Left ventricle myocardium superior (tissue), 1 donor: ENCODE data around the gene KPNA6. TPM values are rescaled to one million over a fixed set of nuclear protein-coding genes. Genes with fewer than 3 reads are reported as not detected.

ENCODE experiments used
- ATAC-seq: fragments of 200-7000 bp; cut with Tn5 transposase; one replicate; pipeline ENCODE4 v1.9.1; 2020; ENCODE audit warnings: mild to moderate bottlenecking, moderate library complexity
- DNase-seq: peaks from one replicate; pipeline ENCODE4 v3.0.0-alpha.2; 2020
- intact Hi-C: fragments of 100-400 bp; cut with micrococcal nuclease; formaldehyde crosslinking; loops from one replicate; pipeline ENCODE4 v1.11.0; 2022
- total RNA-seq: library from RNA; stranded (reverse); fragmentation: NEBNext Ultra II Directional; extraction: Animal tissue kit (Norgen Biotek cat#: 25700); gene quantifications from one replicate; pipeline ENCODE4 v1.2.1, GENCODE V29; 2021
- donor health status: DM: no; HTN: yes; CAD: no; lungs with severe emphysema.

KPNA6 gene
- total RNA-seq, 1 donor from 2014 or later = 78.6 TPM

DNA sequence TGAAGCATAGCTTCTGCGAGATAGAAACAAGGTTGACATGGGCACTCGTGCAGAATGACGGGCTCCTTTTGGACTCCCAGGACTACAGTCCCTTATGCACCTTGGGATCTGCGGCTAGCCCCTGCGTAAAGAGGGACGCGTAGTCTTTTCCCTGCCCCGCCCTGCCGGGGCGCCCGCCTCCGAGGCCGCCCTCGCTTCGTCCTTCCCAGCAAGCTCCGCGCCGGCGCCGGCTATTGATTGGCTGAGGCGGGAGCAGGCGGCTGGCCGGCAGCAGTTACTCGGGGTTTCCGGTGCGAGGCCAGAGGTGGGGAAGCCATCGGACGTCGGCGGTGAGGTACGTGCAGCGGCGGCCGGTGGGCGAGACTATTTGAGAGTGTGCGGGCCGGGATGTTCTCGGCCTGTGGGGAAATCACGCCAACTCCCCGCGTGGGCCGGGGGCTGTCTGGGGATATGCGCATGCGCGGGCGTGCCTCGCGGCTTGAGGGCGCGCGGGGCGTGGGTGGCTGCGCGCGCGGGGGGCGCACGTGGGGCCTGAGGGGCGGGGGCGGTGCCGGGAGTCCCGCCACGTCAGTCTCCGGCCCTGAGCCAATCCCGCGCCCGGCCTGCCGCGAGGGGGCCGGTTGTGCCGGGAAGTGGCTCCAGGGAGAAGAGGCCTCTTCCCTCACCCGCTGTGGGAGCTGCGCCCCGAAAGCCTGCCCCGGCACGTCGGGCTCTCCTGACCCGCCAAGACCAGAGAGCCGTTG, 71.8 kb downstream of the KPNA6 start, which contains the start of gene TXLNA:
TXLNA (plus strand) TSS at position 233 of the 743 bp plus-strand sequence. CDS start 671 bp downstream, outside the sequence.
- ATAC-seq (peak; percentile 95), DNase-seq (peak; percentile 98)
- intact Hi-C loops = no loop called here

DNA sequence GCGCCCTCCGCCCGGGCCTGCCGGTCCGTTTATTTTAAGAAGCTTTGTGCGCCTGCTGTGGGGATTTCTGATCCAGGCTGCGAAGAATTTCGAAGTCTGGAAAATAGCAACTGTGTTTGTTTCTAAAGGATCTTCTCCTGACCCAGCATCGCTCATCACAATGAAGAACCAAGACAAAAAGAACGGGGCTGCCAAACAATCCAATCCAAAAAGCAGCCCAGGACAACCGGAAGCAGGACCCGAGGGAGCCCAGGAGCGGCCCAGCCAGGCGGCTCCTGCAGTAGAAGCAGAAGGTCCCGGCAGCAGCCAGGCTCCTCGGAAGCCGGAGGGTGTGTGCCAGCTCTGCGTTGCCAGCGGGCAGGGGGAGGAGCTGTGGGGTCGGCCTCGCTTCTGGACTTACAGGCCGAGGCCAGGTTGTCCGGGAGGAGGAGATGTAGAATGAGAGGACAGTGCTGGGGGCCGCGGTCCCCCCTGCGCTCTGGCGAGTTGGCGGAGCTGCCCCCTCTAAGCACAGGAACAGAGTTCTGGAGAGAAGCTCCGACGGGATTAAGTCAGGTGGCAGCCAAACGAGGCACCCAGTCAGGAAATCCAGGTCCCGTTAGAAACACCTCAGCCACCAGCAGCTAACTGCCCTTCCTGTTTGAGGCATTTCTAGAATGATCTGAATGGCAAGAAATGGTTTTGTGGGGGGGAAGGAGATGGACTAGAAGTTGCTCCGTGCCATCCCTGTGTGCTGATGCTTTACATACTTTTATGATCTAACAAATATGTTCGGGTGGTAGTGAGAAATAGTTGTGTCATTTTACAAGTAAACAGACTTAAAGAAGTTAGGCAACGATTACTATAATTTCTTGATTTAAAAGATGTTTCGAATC, 72.6 kb downstream of the KPNA6 start:
- ATAC-seq (peak; percentile 42), DNase-seq (peak; percentile 61)
- intact Hi-C loops = no loop called here

DNA sequence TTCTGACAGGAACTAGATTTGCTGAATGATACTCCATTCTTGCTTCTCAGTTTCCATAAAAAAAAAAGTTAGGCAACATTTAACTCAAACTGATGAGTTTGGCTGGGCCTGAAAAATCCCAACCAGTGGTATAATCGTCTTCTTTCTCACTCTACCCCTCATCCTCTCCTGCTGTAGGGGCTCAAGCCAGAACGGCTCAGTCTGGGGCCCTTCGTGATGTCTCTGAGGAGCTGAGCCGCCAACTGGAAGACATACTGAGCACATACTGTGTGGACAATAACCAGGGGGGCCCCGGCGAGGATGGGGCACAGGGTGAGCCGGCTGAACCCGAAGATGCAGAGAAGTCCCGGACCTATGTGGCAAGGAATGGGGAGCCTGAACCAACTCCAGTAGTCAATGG, 73.2 kb downstream of the KPNA6 start:
- ATAC-seq (no peak), DNase-seq (no peak)
- intact Hi-C loops = no loop called here

DNA sequence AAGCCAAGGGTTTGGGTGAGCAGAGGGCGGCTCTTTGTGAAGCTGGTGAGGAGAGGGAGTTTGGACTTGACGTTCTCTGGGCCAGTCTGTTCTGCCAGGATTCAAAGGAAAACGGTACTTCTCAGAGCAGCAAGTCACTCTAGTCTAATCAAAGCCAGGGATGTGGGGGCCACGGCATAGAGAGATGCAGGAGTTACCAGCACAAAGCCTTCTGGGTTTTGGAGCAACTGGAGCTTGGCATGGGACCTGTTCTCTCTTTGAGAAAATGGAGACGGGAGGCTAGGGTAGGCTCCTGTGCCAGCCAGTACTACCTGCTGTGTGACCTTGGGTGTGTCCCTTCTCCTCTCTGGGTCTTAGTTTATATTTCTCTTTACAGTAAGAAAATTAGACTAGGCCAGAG, 73.7 kb downstream of the KPNA6 start:
- DNase-seq (no peak), ATAC-seq (no peak)
- intact Hi-C loops = no loop called here

DNA sequence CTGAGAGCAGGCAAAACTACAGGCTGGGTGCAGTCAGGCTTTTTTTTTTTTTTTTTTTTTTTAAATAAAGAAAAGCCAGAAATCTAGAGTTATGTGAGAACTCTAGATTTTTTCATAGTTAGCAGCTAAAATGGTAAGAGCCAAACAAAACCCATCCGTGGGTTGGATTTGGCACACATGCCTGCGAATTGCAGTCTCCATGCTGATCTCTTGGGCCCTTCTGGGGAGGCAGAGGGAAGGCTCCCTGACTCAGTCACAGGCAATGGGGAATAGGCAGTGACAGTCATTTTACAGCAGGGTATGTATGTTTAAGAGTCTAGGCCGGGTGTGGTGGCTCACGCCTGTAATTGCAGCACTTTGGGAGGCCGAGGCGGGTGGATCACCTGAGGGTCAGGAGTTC, 74.2 kb downstream of the KPNA6 start:
- ATAC-seq (no peak), DNase-seq (no peak)
- intact Hi-C loops = no loop called here

DNA sequence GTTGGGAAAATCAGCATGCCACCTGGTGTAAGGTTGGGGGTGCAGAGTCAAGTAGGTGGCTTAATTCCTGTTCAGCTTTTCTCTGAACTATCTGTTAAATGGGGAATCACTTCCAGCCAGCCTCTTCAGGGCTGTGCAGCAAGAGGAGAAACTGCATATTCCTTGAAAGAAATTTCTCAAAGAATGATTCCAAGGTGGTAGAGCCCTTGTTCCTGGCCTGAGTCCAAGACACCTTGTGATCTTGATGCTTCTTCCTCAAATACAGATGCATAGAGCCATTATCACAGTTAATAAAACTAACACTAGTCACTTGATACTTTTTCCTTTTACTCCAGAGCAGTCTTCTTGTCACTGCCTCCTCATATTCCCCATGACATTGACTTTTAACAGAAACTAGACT, 76.8 kb downstream of the KPNA6 start:
- ATAC-seq = no peak
- intact Hi-C loops = no loop called here

DNA sequence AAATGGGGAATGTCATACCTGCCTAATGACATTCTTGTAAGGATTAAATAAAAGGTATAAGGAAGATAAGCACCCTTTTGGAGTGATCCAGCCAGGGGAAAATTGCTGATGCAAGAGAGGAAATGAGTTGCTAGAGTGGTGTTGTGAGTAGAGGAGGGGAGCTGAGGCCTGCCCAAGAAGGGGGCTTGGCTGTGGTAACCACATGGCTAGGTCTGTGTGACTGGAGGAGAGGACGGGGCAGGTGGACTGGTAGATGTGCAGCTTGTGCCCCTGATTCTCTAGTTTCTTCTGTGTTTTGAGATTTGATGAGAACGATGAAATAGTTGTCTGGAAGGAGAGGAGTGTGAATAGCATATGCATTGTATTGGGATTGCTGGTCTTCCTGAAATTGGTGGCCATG, 78.2 kb downstream of the KPNA6 start:
- ATAC-seq (no peak), DNase-seq (no peak)
- intact Hi-C loops = no loop called here

More for the DNA sequence above, 76.8 kb downstream of the KPNA6 start:
- no peak for DNase-seq

DNA sequence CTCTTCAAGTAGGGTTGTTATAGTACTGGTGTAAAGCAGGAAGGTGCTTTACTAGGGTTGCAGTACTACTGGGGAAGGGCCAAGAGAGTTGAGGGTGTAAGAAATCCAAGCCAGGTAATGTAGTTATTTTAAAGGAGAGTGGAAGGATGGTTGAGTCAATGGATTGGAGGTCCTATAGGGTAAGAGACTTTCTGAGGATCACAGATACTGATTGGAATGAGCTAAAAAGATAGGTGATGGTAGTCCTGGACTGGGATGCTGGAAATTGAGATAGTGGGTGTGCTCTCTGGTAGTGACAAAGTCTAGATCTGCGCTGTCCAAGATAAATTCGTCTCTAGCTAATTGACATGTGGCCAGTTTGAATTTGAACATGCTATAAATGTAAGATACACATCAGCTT, 78.6 kb downstream of the KPNA6 start:
- intact Hi-C loops = no loop called here
- ATAC-seq = no peak
- DNase-seq = no peak

DNA sequence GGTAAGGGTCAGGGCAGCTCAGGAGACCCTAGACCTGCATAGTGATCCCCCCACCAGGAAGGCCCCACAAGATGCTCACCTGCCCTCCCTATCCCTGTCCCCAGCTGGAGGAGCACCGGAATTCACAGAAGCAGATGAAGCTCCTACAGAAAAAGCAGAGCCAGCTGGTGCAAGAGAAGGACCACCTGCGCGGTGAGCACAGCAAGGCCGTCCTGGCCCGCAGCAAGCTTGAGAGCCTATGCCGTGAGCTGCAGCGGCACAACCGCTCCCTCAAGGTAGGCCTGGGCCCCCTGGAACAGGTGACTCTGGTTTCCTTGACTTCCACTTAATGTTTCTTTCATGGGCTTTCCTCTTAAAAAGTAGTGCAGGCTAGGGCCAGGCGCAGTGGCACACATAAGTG, 80.0 kb downstream of the KPNA6 start:
- DNase-seq (no peak), ATAC-seq (no peak)
- intact Hi-C loops = no loop called here

DNA sequence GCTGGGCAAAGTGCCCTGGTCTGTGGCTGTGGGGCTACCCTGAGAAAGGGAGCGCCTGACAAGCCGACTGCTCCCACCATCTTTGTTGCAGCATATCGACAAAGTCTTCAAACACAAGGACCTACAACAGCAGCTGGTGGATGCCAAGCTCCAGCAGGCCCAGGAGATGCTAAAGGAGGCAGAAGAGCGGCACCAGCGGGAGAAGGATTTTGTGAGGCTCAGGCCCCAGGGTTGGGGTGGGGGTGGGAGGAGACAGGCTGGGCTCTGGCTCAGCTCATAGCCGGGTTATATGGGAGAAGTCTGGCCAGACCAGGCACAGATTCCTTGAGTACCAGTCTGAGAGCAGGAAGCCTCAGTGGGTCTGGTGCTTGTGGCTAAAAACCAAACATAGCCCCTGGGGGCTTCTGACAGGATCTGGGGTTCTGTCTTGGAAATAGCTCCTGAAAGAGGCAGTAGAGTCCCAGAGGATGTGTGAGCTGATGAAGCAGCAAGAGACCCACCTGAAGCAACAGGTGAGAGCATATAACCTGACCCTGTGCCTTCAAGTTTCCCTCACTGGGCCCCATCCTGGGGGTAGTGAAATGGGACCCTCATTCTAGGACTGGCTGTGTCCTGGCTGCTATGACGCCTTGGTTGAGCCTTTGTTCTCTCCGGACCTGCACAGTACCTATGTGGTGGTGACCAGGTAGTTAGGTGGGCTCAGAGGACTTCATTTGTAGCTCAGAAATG, 84.5 kb downstream of the KPNA6 start:
- DNase-seq = no peak
- intact Hi-C loops = no loop called here
- ATAC-seq = no peak

DNA sequence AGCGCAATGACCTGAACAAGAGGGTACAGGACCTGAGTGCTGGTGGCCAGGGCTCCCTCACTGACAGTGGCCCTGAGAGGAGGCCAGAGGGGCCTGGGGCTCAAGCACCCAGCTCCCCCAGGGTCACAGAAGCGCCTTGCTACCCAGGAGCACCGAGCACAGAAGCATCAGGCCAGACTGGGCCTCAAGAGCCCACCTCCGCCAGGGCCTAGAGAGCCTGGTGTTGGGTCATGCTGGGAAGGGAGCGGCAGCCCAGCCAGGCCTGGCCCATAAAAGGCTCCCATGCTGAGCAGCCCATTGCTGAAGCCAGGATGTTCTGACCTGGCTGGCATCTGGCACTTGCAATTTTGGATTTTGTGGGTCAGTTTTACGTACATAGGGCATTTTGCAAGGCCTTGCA, 87.1 kb downstream of the KPNA6 start:
- ATAC-seq (no peak), DNase-seq (no peak)
- intact Hi-C loops = no loop called here

DNA sequence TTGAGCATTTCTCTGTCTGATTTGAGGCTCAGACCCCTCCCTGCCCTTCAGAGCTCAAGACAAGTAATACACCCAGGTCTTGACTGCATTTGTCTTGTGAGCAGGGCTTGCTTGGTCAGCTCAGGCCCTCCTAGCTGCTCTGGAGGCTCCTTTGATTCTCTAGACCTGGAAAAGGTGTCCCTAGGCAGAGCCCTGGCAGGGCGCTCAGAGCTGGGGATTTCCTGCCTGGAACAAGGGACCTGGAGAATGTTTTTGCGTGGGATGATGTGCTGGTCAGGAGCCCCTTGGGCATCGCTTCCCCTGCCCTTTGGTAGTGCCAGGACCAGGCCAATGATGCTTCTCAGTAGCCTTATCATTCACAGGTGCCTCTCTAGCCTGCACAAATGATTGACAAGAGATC, 87.7 kb downstream of the KPNA6 start:
- intact Hi-C loops = no loop called here
- no peak for DNase-seq
- ATAC-seq = no peak

DNA sequence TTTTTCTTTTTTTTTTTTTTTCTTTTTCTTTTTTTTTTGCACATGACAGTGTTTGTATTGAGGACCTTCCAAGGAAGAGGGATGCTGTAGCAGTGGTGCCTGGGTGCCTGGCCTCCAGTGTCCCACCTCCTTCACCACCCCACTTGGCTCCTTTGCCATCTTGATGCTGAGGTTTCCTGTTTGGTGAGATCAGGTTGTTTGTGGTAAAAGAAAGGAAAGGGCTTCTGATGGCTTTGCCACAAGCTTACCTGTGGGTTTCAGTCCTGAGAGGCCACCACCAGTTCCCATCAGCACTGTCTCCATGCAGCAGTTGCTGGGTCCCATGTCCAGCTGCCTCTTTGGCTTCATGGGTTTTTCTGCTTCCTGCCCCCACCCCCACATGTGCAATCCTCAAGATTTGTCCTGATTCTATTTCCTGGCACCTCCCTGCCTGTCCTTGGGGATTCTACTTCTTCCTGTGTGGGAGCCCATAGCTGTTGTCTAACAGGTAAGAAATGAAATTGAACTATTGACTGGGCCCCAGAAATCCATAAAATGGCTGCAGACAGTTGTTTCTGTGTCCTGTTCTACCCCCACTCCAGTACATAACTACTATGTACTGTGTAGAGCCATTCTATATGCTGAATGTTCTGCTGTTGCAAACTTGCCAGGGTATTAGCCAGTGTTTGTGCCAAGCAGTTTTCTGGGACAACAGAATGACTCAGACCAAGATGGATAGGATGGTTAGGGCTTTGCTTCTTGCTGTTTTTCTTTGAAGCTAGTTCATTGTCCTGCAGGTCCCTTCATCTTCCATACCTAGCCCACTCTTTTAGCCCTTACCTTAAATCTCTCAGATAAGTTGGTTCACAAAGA, 88.3 kb downstream of the KPNA6 start:
- intact Hi-C loops = no loop called here
- no peak for ATAC-seq

DNA sequence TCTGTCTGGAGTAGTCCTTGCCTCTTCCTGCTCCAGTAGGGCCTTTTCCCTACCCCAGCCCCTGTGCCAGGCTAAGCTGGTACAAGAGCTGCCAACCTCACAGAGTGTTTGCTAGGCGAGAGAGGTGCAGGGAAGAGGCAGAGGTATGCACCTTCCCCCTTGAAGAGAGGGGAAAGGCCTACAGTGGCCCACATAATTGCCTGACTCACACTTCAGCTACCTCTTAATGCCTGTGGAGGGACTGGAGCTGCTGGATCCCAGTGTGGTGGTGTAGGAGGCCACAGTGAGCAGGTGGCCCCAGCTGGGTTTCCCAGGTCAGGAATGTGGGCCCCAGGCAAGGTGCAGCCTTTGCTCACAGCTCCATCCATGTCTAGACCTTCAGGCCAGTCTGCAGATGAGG, 89.2 kb downstream of the KPNA6 start:
- no peak for ATAC-seq
- DNase-seq = no peak
- intact Hi-C loops = no loop called here

More for the DNA sequence above, 88.3 kb downstream of the KPNA6 start:
- DNase-seq = no peak

DNA sequence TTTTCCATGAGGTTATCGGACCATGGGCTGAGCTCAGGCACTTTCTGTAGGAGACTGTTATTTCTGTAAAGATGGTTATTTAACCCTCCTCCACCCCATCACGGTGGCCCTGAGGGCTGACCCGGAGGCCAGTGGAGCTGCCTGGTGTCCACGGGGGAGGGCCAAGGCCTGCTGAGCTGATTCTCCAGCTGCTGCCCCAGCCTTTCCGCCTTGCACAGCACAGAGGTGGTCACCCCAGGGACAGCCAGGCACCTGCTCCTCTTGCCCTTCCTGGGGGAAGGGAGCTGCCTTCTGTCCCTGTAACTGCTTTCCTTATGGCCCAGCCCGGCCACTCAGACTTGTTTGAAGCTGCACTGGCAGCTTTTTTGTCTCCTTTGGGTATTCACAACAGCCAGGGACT, 90.0 kb downstream of the KPNA6 start:
- no peak for ATAC-seq
- intact Hi-C loops = no loop called here
- no peak for DNase-seq

DNA sequence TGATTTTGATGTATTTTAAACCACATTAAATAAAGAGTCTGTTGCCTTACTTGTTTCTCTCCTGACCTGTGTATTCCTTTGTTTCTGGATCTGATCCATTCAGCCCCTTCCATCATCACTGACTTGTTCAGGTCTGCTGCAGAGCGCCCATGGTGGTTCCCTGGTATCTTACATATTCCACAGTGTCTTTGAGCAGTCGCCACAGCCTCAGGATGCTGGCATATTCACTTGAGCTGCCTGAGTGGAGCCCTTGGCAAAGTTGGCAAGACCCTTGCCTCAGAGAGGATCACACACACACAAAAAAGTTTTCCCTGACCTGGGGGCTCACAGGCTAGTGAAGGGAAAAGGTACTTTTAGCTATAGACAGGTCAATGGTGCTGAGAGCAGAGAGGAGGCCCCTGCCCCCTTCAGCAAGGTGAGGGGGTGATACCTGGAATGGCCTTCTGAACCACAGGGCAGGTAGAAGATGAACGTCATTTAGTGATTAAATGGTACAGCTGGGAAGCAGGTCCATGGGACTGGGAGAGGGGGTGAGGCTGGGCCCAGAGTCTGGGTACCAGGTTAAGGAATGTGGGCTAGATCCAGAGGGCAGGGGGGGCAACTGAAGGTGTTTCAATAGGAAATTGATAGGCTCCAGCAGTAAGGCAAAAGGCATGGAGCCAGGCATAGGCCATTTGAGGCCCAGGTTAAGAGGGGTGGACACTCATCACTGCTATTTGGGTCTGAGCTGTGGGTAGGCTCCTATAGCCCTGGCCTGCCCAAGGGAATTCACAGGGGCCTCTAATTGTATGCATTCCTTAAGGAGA, 90.6 kb downstream of the KPNA6 start:
- DNase-seq = no peak
- ATAC-seq = no peak
- intact Hi-C loops = no loop called here

DNA sequence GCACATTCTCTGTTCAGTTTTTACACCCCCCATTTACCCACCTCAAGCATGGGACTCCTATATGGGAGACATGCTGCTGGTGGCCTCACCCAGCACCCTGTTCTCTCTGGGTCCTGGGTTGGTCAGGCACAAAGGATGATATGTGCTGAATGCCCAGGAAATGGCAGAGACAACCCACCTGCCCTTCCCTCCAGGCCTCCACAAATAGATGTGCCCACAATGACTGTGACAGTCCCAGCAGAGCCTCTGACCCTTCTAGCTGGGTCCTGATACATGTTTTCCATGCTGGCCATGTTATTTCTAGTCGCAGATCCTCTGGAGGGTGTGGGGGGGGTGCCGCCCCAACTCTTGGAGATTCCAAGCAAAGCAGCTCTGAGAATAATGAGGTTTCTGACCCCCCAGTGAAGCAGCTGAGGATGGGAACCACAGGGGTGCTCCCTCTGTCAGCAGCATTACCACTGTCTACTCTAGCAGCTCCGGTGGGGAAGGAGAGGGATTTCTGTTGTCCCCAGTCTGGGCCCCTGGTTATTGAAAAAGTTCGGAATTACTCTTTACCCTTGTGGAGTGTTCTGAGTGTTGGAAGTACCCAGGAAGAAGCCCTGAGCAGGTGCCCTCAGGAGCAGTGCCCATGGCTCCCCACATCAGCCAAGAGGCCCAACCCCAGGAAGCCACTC, 91.3 kb downstream of the KPNA6 start:
- DNase-seq (no peak), ATAC-seq (no peak)
- intact Hi-C loops = no loop called here

DNA sequence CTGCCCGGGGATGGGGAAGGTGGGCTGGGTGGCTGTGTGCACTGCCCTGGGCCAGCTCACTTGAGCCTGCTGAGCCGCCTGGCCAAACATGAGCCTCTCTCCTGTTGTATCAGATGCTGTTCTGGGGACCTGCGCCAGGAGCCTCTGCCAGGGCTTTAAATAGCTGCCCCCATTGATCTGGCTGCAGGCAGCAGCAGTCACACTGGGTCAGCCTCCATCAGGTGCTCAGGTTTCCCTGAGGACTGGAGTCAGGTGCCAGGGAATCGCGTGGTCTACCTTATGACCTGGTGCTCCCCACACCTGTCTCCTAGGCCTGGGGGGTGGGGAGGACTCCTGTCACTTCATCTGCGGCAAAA, 91.8 kb downstream of the KPNA6 start:
- DNase-seq (peak; percentile 87), ATAC-seq (peak; percentile 75)
- intact Hi-C loops = no loop called here
